Left lung (tissue), 10 donors: ENCODE results near the gene ASGR2. TPM values are rescaled to one million over a fixed set of nuclear protein-coding genes. Genes with fewer than 3 reads are reported as not detected.

Experiments used
- ATAC-seq: fragments of 200-7000 bp; cut with Tn5 transposase; one replicate; pipeline ENCODE4 v1.9.1; 2020; ENCODE audit warnings: moderate library complexity
- DNase-seq, 4 donors: peaks; one replicate each; pipeline ENCODE4 v3.0.0-alpha.2; 2013 to 2020
- H3K27ac ChIP-seq, 2 donors: fragments of 200-600 bp; sonication (generic) in 1 of 2; one replicate each; pipeline versions ENCODE4 v1.5.0 to v1.8.0; 2020 to 2021
- H3K27me3 ChIP-seq, 2 donors: fragments of 200-600 bp; sonication (generic) in 1 of 2; one replicate each; pipeline versions ENCODE4 v1.5.0 to v1.8.0; 2020 to 2021
- H3K36me3 ChIP-seq, 2 donors: fragments of 200-600 bp; sonication (generic) in 1 of 2; one replicate each; pipeline versions ENCODE4 v1.5.0 to v1.8.0; 2020 to 2021
- H3K4me1 ChIP-seq, 2 donors: fragments of 200-600 bp; one replicate each; pipeline ENCODE4 v1.8.0; 2021
- H3K4me3 ChIP-seq, 2 donors: fragments of 200-600 bp; sonication (generic) in 1 of 2; one replicate each; pipeline versions ENCODE4 v1.5.0 to v1.8.0; 2020 to 2021; ENCODE audit warnings: mild to moderate bottlenecking in 1 of 2
- H3K9me3 ChIP-seq, 2 donors: fragments of 200-600 bp; sonication (generic) in 1 of 2; one replicate each; pipeline versions ENCODE4 v1.5.0 to v1.8.0; 2020 to 2021
- intact Hi-C, 2 donors: fragments of 100-400 bp; cut with DNase I; formaldehyde crosslinking; loops; one replicate each; pipeline versions ENCODE4 v1.11.2 to v1.14.2; 2022
- polyA plus RNA-seq, 6 donors: library from polyadenylated mRNA; unstranded; fragments of 120-200 nt; gene quantifications; one replicate each; pipeline ENCODE4 v1.2.1, GENCODE V29; 2013; ENCODE audit not compliant: insufficient read length in 6 of 6
- total RNA-seq, 2 donors: library from RNA; stranded (reverse); fragmentation: NEBNext Ultra II Directional; extraction: Animal tissue kit (Norgen Biotek cat#: 25700); gene quantifications; one replicate each; pipeline ENCODE4 v1.2.1, GENCODE V29; 2021
- TF ChIP-seq, protein P1 (sequence below), 2 donors: fragments of 200-600 bp; sonication (generic) in 1 of 2; IDR thresholded peaks; one replicate each; pipeline versions ENCODE4 v1.5.0 to v1.8.0; 2021; ENCODE audit warnings: antibody characterized with exemption in 2 of 2
- donor health status: DM: no; HTN: yes; CAD: no.
- donor health status: DM: no; HTN: no; CAD: no.

ASGR2 gene
- total and polyA plus RNA-seq, 8 donors, result 0.34 to 2.7 (median 0.62) TPM

- Histone ChIP-seq H3K4me3 (no peak overlapping the region), H3K27ac (no peak overlapping the region), H3K36me3 (no peaks in the 10 kb centered on the region), H3K4me1 (no peaks in the 10 kb centered on the region), H3K9me3 (peaks cover 0 to 15% of the 10 kb centered on the region in 2 donors), H3K27me3 (no peaks in the 10 kb centered on the region)
- TF ChIP-seq, protein P1, sequence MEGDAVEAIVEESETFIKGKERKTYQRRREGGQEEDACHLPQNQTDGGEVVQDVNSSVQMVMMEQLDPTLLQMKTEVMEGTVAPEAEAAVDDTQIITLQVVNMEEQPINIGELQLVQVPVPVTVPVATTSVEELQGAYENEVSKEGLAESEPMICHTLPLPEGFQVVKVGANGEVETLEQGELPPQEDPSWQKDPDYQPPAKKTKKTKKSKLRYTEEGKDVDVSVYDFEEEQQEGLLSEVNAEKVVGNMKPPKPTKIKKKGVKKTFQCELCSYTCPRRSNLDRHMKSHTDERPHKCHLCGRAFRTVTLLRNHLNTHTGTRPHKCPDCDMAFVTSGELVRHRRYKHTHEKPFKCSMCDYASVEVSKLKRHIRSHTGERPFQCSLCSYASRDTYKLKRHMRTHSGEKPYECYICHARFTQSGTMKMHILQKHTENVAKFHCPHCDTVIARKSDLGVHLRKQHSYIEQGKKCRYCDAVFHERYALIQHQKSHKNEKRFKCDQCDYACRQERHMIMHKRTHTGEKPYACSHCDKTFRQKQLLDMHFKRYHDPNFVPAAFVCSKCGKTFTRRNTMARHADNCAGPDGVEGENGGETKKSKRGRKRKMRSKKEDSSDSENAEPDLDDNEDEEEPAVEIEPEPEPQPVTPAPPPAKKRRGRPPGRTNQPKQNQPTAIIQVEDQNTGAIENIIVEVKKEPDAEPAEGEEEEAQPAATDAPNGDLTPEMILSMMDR (IDR thresholded peaks at IDR 0.05), result no peak
- intact Hi-C loops, result no loop called here
- ATAC-seq, result no peak
- no peak for DNase-seq
Observed at GRCh38 chr17:7068268-7068667, 46.4 kb downstream of the ASGR2 start.

GRCh38 chr17:7067198-7067597 is 47.4 kb downstream of the ASGR2 start:
- intact Hi-C loops, result no loop called here
- H3K27me3 ChIP-seq, result no peaks in the 10 kb centered on the region
- no peak overlapping the region for H3K27ac ChIP-seq
- H3K9me3 ChIP-seq, result peaks cover 0 to 15% of the 10 kb centered on the region in 2 donors
- ATAC-seq, result no peak
- no peaks in the 10 kb centered on the region for H3K36me3 ChIP-seq
- H3K4me3 ChIP-seq, result no peak overlapping the region
- no peak for DNase-seq
- TF ChIP-seq, protein P1 (IDR thresholded peaks at IDR 0.05), result no peak
- H3K4me1 ChIP-seq, result no peaks in the 10 kb centered on the region

DNA sequence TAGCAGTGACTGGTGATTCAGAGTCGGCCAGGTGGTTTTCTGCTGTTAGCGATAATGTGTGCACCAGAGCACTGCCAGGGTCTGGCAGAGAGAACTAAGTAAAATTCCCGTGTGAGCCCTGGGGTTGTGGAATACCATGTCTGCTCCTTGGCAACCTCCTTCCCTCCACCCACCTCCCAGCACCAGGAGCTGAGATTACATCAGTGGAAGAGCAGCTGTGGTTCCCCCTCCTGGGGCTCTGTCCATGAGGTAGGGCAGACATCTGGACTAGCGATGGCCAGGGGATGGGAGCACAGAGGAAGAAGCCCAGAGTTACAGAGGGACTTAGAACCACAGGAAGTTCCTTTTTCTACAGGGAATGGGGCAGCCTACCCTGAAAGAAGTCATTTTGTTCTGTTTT is 50.4 kb downstream of the ASGR2 start:
- Histone ChIP-seq H3K27ac (no peak overlapping the region), H3K4me1 (no peaks in the 10 kb centered on the region), H3K36me3 (no peaks in the 10 kb centered on the region), H3K27me3 (no peaks in the 10 kb centered on the region), H3K9me3 (peaks cover 0 to 15% of the 10 kb centered on the region in 2 donors), H3K4me3 (no peak overlapping the region)
- intact Hi-C loops, result no loop called here
- TF ChIP-seq, protein P1 (IDR thresholded peaks at IDR 0.05), result no peak
- peak in 1 of 4 donors; percentile 19 for DNase-seq
- no peak for ATAC-seq

DNA sequence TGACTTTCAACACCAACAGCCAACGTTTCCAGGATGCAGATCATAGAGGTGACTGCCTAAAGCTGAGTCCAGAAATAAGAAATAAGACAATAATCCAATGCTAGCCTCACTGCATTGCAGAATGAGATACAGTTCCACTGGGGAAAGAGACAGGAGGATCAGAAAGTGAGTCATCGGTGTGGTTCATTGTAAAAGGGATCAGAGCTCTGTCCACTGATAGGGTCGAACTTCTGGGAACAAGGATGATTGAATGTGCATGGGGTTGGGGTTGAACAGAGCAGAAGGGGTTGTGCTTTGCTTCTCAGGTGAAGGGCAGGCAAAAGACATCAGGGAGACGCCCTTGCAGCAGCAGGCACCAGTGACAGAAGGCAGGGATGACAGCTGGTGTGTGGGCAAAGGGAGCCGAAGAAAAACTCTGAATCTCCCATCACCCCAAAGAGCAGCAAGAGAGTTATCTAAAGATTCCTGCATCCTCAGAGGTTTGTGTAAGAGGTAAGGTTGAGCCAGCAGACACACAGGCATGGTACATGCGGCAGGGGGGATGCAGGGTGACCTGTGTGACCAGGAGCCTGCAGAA is 51.0 kb downstream of the ASGR2 start:
- ATAC-seq (no peak), DNase-seq (peak in 1 of 4 donors; percentile 2)
- intact Hi-C loops, result no loop called here
- Histone ChIP-seq H3K27ac (no peak overlapping the region), H3K4me3 (no peak overlapping the region), H3K4me1 (no peaks in the 10 kb centered on the region), H3K9me3 (peaks cover 0 to 11% of the 10 kb centered on the region in 2 donors), H3K27me3 (no peaks in the 10 kb centered on the region), H3K36me3 (no peaks in the 10 kb centered on the region)
- TF ChIP-seq, protein P1 (IDR thresholded peaks at IDR 0.05), result no peak

DNA sequence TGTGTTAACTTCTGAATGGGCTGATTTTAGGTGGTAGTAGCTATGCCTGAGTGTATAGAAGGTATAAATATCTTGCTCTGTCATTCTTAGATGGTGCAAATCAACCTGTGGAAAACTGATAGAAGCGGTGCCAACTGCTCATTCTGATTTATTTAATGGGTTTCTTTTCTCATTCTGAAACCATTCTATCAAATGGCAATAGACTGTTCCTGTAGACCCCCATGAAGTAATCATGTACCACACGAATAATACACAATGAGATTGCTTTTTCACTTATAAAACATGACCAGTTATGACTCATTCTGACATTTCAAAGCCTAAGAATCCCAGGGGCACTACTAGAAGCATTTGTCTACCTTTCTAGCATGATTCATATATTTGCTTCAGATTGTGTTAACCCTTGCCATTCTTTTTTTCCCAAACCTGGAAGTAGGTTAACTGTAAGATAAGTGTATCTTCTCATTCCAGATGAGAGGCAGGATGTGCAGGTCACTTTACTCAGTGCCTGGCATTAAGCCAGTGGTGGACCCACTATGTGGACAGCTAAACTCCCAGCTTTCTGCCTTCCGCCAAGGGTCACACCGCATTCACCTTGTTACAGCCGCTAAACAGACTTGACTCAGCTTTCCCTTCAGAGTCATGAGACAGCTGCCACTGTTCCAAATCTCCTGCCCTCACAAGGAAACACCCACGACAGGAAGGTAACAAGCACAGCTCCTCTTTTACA is 54.3 kb downstream of the ASGR2 start:
- Histone ChIP-seq H3K27ac (no peak overlapping the region), H3K4me1 (no peaks in the 10 kb centered on the region), H3K27me3 (no peaks in the 10 kb centered on the region), H3K4me3 (no peak overlapping the region), H3K36me3 (no peaks in the 10 kb centered on the region), H3K9me3 (no peaks in the 10 kb centered on the region)
- peak; percentile 66 for ATAC-seq
- DNase-seq, result peak in 1 of 4 donors; percentile 13
- TF ChIP-seq, protein P1 (IDR thresholded peaks at IDR 0.05), result no peak
- intact Hi-C loops, result no loop called here
